ENCODE results near the gene C1orf141.

Gene C1orf141

DNA sequence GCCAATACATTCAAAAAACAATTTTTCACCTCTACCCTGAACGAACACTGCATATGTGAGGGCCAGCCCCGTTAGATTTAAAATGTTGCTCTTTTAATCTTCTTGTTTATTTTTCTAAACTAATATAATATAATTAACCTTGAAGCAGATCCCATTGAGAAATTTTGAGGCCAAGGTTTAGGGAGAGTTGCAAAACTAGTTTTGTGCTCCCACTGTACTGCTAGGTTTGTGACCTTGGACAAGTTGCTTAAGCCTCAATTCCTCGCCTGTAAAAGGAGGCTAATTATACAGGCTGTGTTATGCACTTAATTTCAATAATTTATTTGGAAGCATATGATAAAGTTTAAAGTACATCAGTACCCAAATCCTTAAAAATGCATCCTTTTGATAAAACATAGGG, 35.2 kb upstream of the C1orf141 start:
- DNase-seq (ENCODE audit: low read depth, low spot score) = no peak
- Histone ChIP-seq H3K27me3 (ENCODE audit: insufficient read depth, insufficient read length) (no peaks in the 10 kb centered on the region), H3K9ac (ENCODE audit: insufficient read length, low read depth) (no peak overlapping the region), H3K36me3 (ENCODE audit: insufficient read depth, insufficient read length, low read length) (no peaks in the 10 kb centered on the region), H3K9me3 (ENCODE audit: insufficient read depth, low read length) (no peaks in the 10 kb centered on the region), H3K4me1 (ENCODE audit: insufficient read depth, insufficient read length) (no peaks in the 10 kb centered on the region), H3K4me3 (ENCODE audit: insufficient read length, low read depth) (no peak overlapping the region)
- no peak for TF ChIP-seq ZNF274 (IDR thresholded peaks at IDR 0.05; ENCODE audit: low read depth, low read length)
- no peak for TF ChIP-seq YY1 (IDR thresholded peaks at IDR 0.05; ENCODE audit: insufficient read depth, insufficient read length)
- no peak for TF ChIP-seq SUZ12 (IDR thresholded peaks at IDR 0.05; ENCODE audit: extremely low read depth, insufficient read depth, insufficient read length)

DNA sequence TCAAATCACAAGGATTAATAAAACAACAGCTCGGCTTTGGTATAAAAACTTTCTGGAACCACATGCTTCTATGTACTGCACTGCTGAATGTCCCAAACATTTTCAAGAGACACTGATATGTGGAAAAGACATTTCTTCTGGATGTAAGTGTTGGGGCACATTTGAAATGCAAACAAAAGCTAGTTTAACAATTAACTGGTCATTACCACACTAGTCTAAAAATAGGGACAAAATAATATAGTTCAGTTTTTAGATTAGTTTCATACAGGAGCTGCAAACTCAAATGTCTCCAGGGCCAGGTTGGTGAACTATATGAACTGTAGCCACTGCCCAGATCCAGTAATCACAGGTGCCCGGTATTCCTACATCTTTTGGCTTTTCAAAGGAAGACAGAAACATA, 34.7 kb upstream of the C1orf141 start:
- no peaks in the 10 kb centered on the region for H3K4me1 ChIP-seq (ENCODE audit: insufficient read depth, insufficient read length)
- DNase-seq (ENCODE audit: low read depth, low spot score) = no peak
- TF ChIP-seq YY1 (IDR thresholded peaks at IDR 0.05; ENCODE audit: insufficient read depth, insufficient read length) (no peak), SUZ12 (IDR thresholded peaks at IDR 0.05; ENCODE audit: extremely low read depth, insufficient read depth, insufficient read length) (no peak), ZNF274 (IDR thresholded peaks at IDR 0.05; ENCODE audit: low read depth, low read length) (no peak)
- H3K9me3 ChIP-seq (ENCODE audit: insufficient read depth, low read length) = no peaks in the 10 kb centered on the region
- no peaks in the 10 kb centered on the region for H3K36me3 ChIP-seq (ENCODE audit: insufficient read depth, insufficient read length, low read length)
- H3K27me3 ChIP-seq (ENCODE audit: insufficient read depth, insufficient read length) = no peaks in the 10 kb centered on the region
- H3K9ac ChIP-seq (ENCODE audit: insufficient read length, low read depth) = no peak overlapping the region
- no peak overlapping the region for H3K4me3 ChIP-seq (ENCODE audit: insufficient read length, low read depth)

DNA sequence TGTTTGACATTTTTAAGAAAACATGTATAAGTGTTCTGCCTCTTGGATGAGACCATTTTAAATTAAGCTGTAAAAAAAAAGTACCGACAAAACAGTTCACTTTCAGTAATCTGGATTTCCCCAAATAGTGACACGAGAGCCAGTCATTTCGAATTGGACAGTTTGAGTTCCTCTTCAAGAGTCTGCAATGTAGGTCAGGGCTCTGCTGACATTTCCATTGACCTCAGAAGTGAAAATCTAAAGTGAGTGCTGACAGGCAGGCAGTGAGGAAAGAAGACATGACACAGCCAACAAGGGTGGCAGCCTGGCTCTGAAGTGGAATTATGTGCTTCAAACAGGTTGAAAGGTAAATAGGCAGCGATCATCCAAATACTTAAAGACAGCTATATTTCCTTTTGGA, 31.4 kb upstream of the C1orf141 start, which contains the start of gene IL23R:
IL23R (plus strand) TSS at position 259 of the 400 bp plus-strand sequence. CDS start 1,667 bp downstream, outside the sequence.
- H3K36me3 ChIP-seq (ENCODE audit: insufficient read depth, insufficient read length, low read length) = no peaks in the 10 kb centered on the region
- TF ChIP-seq ZNF274 (IDR thresholded peaks at IDR 0.05; ENCODE audit: low read depth, low read length) (no peak), YY1 (IDR thresholded peaks at IDR 0.05; ENCODE audit: insufficient read depth, insufficient read length) (no peak), SUZ12 (IDR thresholded peaks at IDR 0.05; ENCODE audit: extremely low read depth, insufficient read depth, insufficient read length) (no peak)
- H3K4me3 ChIP-seq (ENCODE audit: insufficient read length, low read depth) = no peak within 1 kb of the TSS
- no peak for DNase-seq (ENCODE audit: low read depth, low spot score)
- H3K27me3 ChIP-seq (ENCODE audit: insufficient read depth, insufficient read length) = no peaks in the 10 kb centered on the region
- H3K4me1 ChIP-seq (ENCODE audit: insufficient read depth, insufficient read length) = no peaks in the 10 kb centered on the region
- no peaks in the 10 kb centered on the region for H3K9me3 ChIP-seq (ENCODE audit: insufficient read depth, low read length)
- no peak within 1 kb of the TSS for H3K9ac ChIP-seq (ENCODE audit: insufficient read length, low read depth)

DNA sequence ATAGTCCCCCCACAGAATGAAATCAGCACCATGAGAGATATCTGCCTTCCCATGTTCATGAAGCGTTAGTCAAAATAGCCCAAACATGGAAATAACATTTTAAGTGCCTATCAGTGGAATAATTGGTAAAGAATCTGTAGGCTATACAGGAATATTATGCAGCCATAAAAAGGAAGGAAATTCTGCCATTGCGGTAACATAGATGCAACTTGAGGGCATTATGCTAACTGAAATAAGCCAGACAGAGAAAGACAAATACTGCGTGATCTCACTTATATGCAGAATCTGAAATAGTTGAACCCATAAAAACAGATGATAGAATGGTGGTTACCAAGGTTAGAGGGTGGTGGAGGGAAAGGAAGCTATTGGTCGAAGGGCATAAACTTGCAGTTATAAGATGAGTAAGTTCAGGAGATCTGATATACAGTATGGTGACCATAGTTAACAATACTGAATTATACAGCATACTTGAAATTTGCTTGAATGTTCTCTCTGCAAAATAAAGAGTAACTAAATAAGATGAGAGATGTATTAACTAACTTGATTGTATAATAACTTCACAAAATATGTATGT, 30.8 kb upstream of the C1orf141 start:
- Histone ChIP-seq H3K27me3 (ENCODE audit: insufficient read depth, insufficient read length) (no peaks in the 10 kb centered on the region), H3K36me3 (ENCODE audit: insufficient read depth, insufficient read length, low read length) (no peaks in the 10 kb centered on the region), H3K9ac (ENCODE audit: insufficient read length, low read depth) (no peak overlapping the region), H3K4me1 (ENCODE audit: insufficient read depth, insufficient read length) (no peaks in the 10 kb centered on the region), H3K4me3 (ENCODE audit: insufficient read length, low read depth) (no peak overlapping the region), H3K9me3 (ENCODE audit: insufficient read depth, low read length) (no peaks in the 10 kb centered on the region)
- TF ChIP-seq ZNF274 (IDR thresholded peaks at IDR 0.05; ENCODE audit: low read depth, low read length) = no peak
- TF ChIP-seq YY1 (IDR thresholded peaks at IDR 0.05; ENCODE audit: insufficient read depth, insufficient read length) = no peak
- no peak for TF ChIP-seq SUZ12 (IDR thresholded peaks at IDR 0.05; ENCODE audit: extremely low read depth, insufficient read depth, insufficient read length)
- no peak for DNase-seq (ENCODE audit: low read depth, low spot score)

DNA sequence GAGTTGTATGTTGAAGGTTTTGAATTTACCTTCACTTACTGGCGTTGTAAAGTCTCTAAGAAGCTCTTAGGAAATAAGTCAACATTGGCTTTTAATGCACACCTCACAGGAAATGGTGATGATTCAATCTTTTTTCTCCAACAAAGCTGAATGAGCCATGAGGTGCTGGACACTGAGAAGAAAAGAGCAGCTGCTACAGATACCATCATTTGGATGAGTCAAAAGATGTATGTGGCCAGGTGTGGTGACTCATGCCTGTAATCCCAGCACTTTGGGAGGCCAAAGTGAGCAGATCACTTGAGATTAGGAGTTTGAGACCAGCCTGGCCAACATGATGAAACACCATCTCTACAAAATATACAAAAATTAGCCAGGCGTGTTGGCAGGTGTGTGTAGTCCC, 28.2 kb upstream of the C1orf141 start:
- no peak for DNase-seq (ENCODE audit: low read depth, low spot score)
- H3K36me3 ChIP-seq (ENCODE audit: insufficient read depth, insufficient read length, low read length) = no peaks in the 10 kb centered on the region

DNA sequence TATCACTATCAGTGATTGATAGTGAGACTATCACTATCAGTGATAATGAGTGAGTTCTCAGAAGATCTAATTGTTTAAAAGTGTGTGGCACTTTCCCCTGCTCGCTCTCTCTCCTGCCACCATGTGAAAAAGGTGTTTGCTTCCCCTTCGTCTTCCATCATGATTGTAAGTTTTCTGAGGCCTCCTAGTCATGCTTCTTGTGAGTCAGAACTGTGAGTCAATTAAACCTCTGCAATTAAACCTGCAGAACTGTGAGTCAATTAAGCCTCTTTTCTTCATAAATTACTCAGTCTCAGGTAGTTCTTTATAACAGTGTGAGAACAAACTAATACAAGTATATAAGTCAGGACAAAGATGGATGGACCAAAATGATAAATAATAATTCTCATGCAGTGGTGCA, 24.5 kb upstream of the C1orf141 start:
- H3K4me3 ChIP-seq (ENCODE audit: insufficient read length, low read depth) = no peak overlapping the region
- H3K4me1 ChIP-seq (ENCODE audit: insufficient read depth, insufficient read length) = no peaks in the 10 kb centered on the region
- H3K36me3 ChIP-seq (ENCODE audit: insufficient read depth, insufficient read length, low read length) = no peaks in the 10 kb centered on the region
- no peaks in the 10 kb centered on the region for H3K27me3 ChIP-seq (ENCODE audit: insufficient read depth, insufficient read length)
- TF ChIP-seq SUZ12 (IDR thresholded peaks at IDR 0.05; ENCODE audit: extremely low read depth, insufficient read depth, insufficient read length) = no peak
- TF ChIP-seq ZNF274 (IDR thresholded peaks at IDR 0.05; ENCODE audit: low read depth, low read length) = no peak
- no peak for TF ChIP-seq YY1 (IDR thresholded peaks at IDR 0.05; ENCODE audit: insufficient read depth, insufficient read length)
- no peaks in the 10 kb centered on the region for H3K9me3 ChIP-seq (ENCODE audit: insufficient read depth, low read length)
- no peak for DNase-seq (ENCODE audit: low read depth, low spot score)
- H3K9ac ChIP-seq (ENCODE audit: insufficient read length, low read depth) = no peak overlapping the region

More for the DNA sequence above, 28.2 kb upstream of the C1orf141 start:
- Histone ChIP-seq H3K4me3 (ENCODE audit: insufficient read length, low read depth) (no peak overlapping the region), H3K9me3 (ENCODE audit: insufficient read depth, low read length) (no peaks in the 10 kb centered on the region), H3K9ac (ENCODE audit: insufficient read length, low read depth) (no peak overlapping the region), H3K27me3 (ENCODE audit: insufficient read depth, insufficient read length) (no peaks in the 10 kb centered on the region), H3K4me1 (ENCODE audit: insufficient read depth, insufficient read length) (no peaks in the 10 kb centered on the region)
- TF ChIP-seq SUZ12 (IDR thresholded peaks at IDR 0.05; ENCODE audit: extremely low read depth, insufficient read depth, insufficient read length) (no peak), YY1 (IDR thresholded peaks at IDR 0.05; ENCODE audit: insufficient read depth, insufficient read length) (no peak), ZNF274 (IDR thresholded peaks at IDR 0.05; ENCODE audit: low read depth, low read length) (no peak)

DNA sequence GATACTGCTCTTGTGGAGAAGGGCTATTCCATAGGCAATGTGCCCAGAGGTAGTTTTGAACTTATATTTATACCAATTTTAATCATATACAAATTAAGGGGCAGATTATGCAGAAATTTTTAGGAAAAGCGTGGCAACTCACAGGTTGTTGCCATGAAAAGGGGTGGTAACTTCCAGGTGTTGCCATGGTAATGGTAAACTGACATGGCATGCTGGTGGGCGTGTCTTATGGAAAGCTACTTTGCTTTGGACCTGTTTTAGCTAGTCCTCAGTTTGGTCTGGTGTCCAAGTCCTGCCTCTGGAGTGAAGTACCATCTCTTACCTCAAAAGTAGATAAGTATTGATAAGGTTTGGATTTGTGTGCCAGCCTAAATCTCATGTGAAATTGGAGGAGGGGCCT, 23.6 kb upstream of the C1orf141 start:
- H3K36me3 ChIP-seq (ENCODE audit: insufficient read depth, insufficient read length, low read length) = no peaks in the 10 kb centered on the region
- H3K9me3 ChIP-seq (ENCODE audit: insufficient read depth, low read length) = no peaks in the 10 kb centered on the region
- no peaks in the 10 kb centered on the region for H3K4me1 ChIP-seq (ENCODE audit: insufficient read depth, insufficient read length)
- DNase-seq (ENCODE audit: low read depth, low spot score) = no peak
- no peaks in the 10 kb centered on the region for H3K27me3 ChIP-seq (ENCODE audit: insufficient read depth, insufficient read length)
- H3K4me3 ChIP-seq (ENCODE audit: insufficient read length, low read depth) = no peak overlapping the region
- TF ChIP-seq ZNF274 (IDR thresholded peaks at IDR 0.05; ENCODE audit: low read depth, low read length) = no peak
- no peak for TF ChIP-seq YY1 (IDR thresholded peaks at IDR 0.05; ENCODE audit: insufficient read depth, insufficient read length)
- TF ChIP-seq SUZ12 (IDR thresholded peaks at IDR 0.05; ENCODE audit: extremely low read depth, insufficient read depth, insufficient read length) = no peak
- no peak overlapping the region for H3K9ac ChIP-seq (ENCODE audit: insufficient read length, low read depth)

Data from NT2/D1 (cell line).